Measurements from ENCODE around the gene TFAP2E. TPM values are rescaled to one million over a fixed set of nuclear protein-coding genes. Genes with fewer than 3 reads are reported as not detected.

TFAP2E gene
- total RNA-seq, 1 donor from 2014 or later = 2.0 TPM

- H3K27me3 Mint-ChIP-seq = no peaks in the 10 kb centered on the region
- ChIA-PET POLR2A (interaction anchor here (1.0 kb wide), 1 partner anchor 42 kb away, joined by 3 read pairs; the partner anchor contains the start of genes KIAA0319L and NCDN), CTCF (no interaction called here)
- peaks cover 41% of the 10 kb centered on the region for H3K36me3 Mint-ChIP-seq (ENCODE audit: low read depth)
- H3K27ac Mint-ChIP-seq = no peak overlapping the region
- intact Hi-C loops (cut with micrococcal nuclease) = no loop called here
- no peak for ATAC-seq (ENCODE audit: low read depth)
- H3K9me3 Mint-ChIP-seq = no peaks in the 10 kb centered on the region
- no peak for DNase-seq
- H3K4me1 Mint-ChIP-seq = no peaks in the 10 kb centered on the region
- TF ChIP-seq CTCF (IDR thresholded peaks at IDR 0.05) = no peak
- H3K4me3 Mint-ChIP-seq = no peak overlapping the region
Observed at GRCh38 chr1:35599411-35599810, 26.3 kb downstream of the TFAP2E start.

- POLR2A ChIA-PET = no interaction called here
- TF ChIP-seq CTCF (IDR thresholded peaks at IDR 0.05) = no peak
- intact Hi-C loops (cut with micrococcal nuclease) = no loop called here
- no peak overlapping the region for H3K4me3 Mint-ChIP-seq
- H3K4me1 Mint-ChIP-seq = no peaks in the 10 kb centered on the region
- H3K27ac Mint-ChIP-seq = no peak overlapping the region
- peaks cover 53% of the 10 kb centered on the region for H3K36me3 Mint-ChIP-seq (ENCODE audit: low read depth)
- H3K9me3 Mint-ChIP-seq = no peaks in the 10 kb centered on the region
- ATAC-seq (ENCODE audit: low read depth) (no peak), DNase-seq (no peak)
- CTCF ChIA-PET = no interaction called here
- no peaks in the 10 kb centered on the region for H3K27me3 Mint-ChIP-seq
Observed at GRCh38 chr1:35600593-35600992, 27.5 kb downstream of the TFAP2E start.

- H3K4me3 Mint-ChIP-seq = no peak overlapping the region
- no peaks in the 10 kb centered on the region for H3K27me3 Mint-ChIP-seq
- no peak for DNase-seq
- no peak for ATAC-seq (ENCODE audit: low read depth)
- H3K9me3 Mint-ChIP-seq = no peaks in the 10 kb centered on the region
- ChIA-PET POLR2A (no interaction called here), CTCF (interaction anchor here (1.1 kb wide), 1 partner anchor 124 kb away, joined by 3 read pairs; no protein-coding TSS in a partner anchor)
- peaks cover 5% of the 10 kb centered on the region for H3K4me1 Mint-ChIP-seq
- no peak for TF ChIP-seq CTCF (IDR thresholded peaks at IDR 0.05)
- intact Hi-C loops (cut with micrococcal nuclease) = no loop called here
- H3K36me3 Mint-ChIP-seq (ENCODE audit: low read depth) = peaks cover 80% of the 10 kb centered on the region
- no peak overlapping the region for H3K27ac Mint-ChIP-seq
Observed at GRCh38 chr1:35603468-35603867, 30.4 kb downstream of the TFAP2E start.

GRCh38 chr1:35603941-35604340, 30.8 kb downstream of the TFAP2E start:
- Mint-ChIP-seq H3K36me3 (ENCODE audit: low read depth) (peaks cover 82% of the 10 kb centered on the region), H3K27ac (no peak overlapping the region), H3K4me1 (peaks cover 5% of the 10 kb centered on the region), H3K27me3 (no peaks in the 10 kb centered on the region), H3K9me3 (no peaks in the 10 kb centered on the region), H3K4me3 (no peak overlapping the region)
- ChIA-PET POLR2A (no interaction called here), CTCF (interaction anchor here (1.1 kb wide), 1 partner anchor 124 kb away, joined by 3 read pairs; no protein-coding TSS in a partner anchor)
- ATAC-seq (ENCODE audit: low read depth) (no peak), DNase-seq (no peak)
- intact Hi-C loops (cut with micrococcal nuclease) = no loop called here
- TF ChIP-seq CTCF (IDR thresholded peaks at IDR 0.05) = no peak

GRCh38 chr1:35605071-35605866, 32.2 kb downstream of the TFAP2E start:
- H3K9me3 Mint-ChIP-seq = no peaks in the 10 kb centered on the region
- H3K4me3 Mint-ChIP-seq = no peak overlapping the region
- DNase-seq = no peak
- H3K27ac Mint-ChIP-seq = no peak overlapping the region
- H3K36me3 Mint-ChIP-seq (ENCODE audit: low read depth) = peaks cover 83% of the 10 kb centered on the region
- ChIA-PET CTCF (no interaction called here), POLR2A (no interaction called here)
- peaks cover 5% of the 10 kb centered on the region for H3K4me1 Mint-ChIP-seq
- no peaks in the 10 kb centered on the region for H3K27me3 Mint-ChIP-seq
- no peak for TF ChIP-seq CTCF (IDR thresholded peaks at IDR 0.05)
- no peak for ATAC-seq (ENCODE audit: low read depth)
- intact Hi-C loops (cut with micrococcal nuclease) = no loop called here
